ENCODE measurements around the gene SEMA5B.

SEMA5B gene

GRCh38 chr3:122969585-122970469, 57.7 kb downstream of the SEMA5B start:
- DNase-seq (ENCODE audit: low spot score) = peak; percentile 52

GRCh38 chr3:122967765-122968164, 59.8 kb downstream of the SEMA5B start:
- DNase-seq (ENCODE audit: low spot score) = no peak

- DNase-seq (ENCODE audit: low spot score) = no peak
These were observed 60.2 kb downstream of the SEMA5B start for GRCh38 chr3:122967356-122967755.

GRCh38 chr3:122966045-122966444, 61.5 kb downstream of the SEMA5B start:
- DNase-seq (ENCODE audit: low spot score) = no peak

GRCh38 chr3:122964811-122965210, 62.8 kb downstream of the SEMA5B start:
- DNase-seq (ENCODE audit: low spot score) = no peak

- peak; percentile 29 for DNase-seq (ENCODE audit: low spot score)
These were observed 65.4 kb downstream of the SEMA5B start for GRCh38 chr3:122962149-122962548.

GRCh38 chr3:122961146-122961545, 66.4 kb downstream of the SEMA5B start:
- no peak for DNase-seq (ENCODE audit: low spot score)

GRCh38 chr3:122960652-122961051, 66.9 kb downstream of the SEMA5B start:
- DNase-seq (ENCODE audit: low spot score) = no peak

GRCh38 chr3:122959339-122959738, 68.2 kb downstream of the SEMA5B start:
- DNase-seq (ENCODE audit: low spot score) = no peak

GRCh38 chr3:122957707-122958689, 69.6 kb downstream of the SEMA5B start:
- no peak for DNase-seq (ENCODE audit: low spot score)

GRCh38 chr3:122956693-122957455, 70.7 kb downstream of the SEMA5B start:
- no peak for DNase-seq (ENCODE audit: low spot score)

- no peak for DNase-seq (ENCODE audit: low spot score)
These were observed 71.5 kb downstream of the SEMA5B start for GRCh38 chr3:122955916-122956692.

GRCh38 chr3:122952520-122952919, 75.0 kb downstream of the SEMA5B start:
- DNase-seq (ENCODE audit: low spot score) = no peak

- no peak for DNase-seq (ENCODE audit: low spot score)
These were observed 79.2 kb downstream of the SEMA5B start for GRCh38 chr3:122948408-122948807.

GRCh38 chr3:122947738-122948137, 79.8 kb downstream of the SEMA5B start:
- no peak for DNase-seq (ENCODE audit: low spot score)

- DNase-seq (ENCODE audit: low spot score) = no peak
These were observed 80.4 kb downstream of the SEMA5B start for GRCh38 chr3:122947196-122947595.

GRCh38 chr3:122946185-122946584, 81.4 kb downstream of the SEMA5B start:
- no peak for DNase-seq (ENCODE audit: low spot score)

- no peak for DNase-seq (ENCODE audit: low spot score)
These were observed 82.3 kb downstream of the SEMA5B start for GRCh38 chr3:122945230-122945629.

- no peak for DNase-seq (ENCODE audit: low spot score)
These were observed 82.8 kb downstream of the SEMA5B start for GRCh38 chr3:122944671-122945161.

- DNase-seq (ENCODE audit: low spot score) = no peak
These were observed 83.8 kb downstream of the SEMA5B start for GRCh38 chr3:122943828-122944190.

Data from pons (tissue), 1 donor.